HL-60/S4 treated with retinoic acid at 250 ng/mL for 4 days and 3 days (cell line): ENCODE data around the gene ZBTB12.
"Not testable (repeated sequence)": the region's sequence is repeated elsewhere in the genome, so short reads cannot be mapped to it uniquely, and the experiment has no call there.

Experiments used
- in situ Hi-C: fragments of 300-500 bp; cut with MboI; formaldehyde crosslinking; loops from 2 replicates; pipeline ENCODE4 v1.7.0; 2022; ENCODE audit warnings: low sequenced_read_pairs

Gene ZBTB12

GRCh38 chr6:31901953-31902643 is at the start of gene ZBTB12:
TSS of gene ZBTB12 (minus strand) at chr6:31902086. CDS start at chr6:31901305, 781 bp downstream.
- in situ Hi-C loops: no loop called here

- in situ Hi-C loops: no loop called here
Observed at GRCh38 chr6:31949926-31950548, 48.2 kb upstream of the ZBTB12 start.

GRCh38 chr6:31948753-31949413 is 47.0 kb upstream of the ZBTB12 start:
- in situ Hi-C loops: no loop called here

GRCh38 chr6:31948306-31948705 is 46.4 kb upstream of the ZBTB12 start:
- in situ Hi-C loops: no loop called here

GRCh38 chr6:31947864-31948263 is 46.0 kb upstream of the ZBTB12 start:
- in situ Hi-C loops: no loop called here

GRCh38 chr6:31947070-31947675 is 45.3 kb upstream of the ZBTB12 start:
- in situ Hi-C loops: no loop called here

GRCh38 chr6:31946370-31946885 is 44.5 kb upstream of the ZBTB12 start:
- in situ Hi-C loops: no loop called here

- in situ Hi-C loops: no loop called here
Observed at GRCh38 chr6:31945507-31946369, 43.9 kb upstream of the ZBTB12 start, which contains the start of gene CFB. TSS of gene CFB (plus strand) at chr6:31946095. CDS start at chr6:31946222, 127 bp downstream.

- in situ Hi-C loops: no loop called here
Observed at GRCh38 chr6:31945154-31945506, 43.2 kb upstream of the ZBTB12 start.

- in situ Hi-C loops: no loop called here
Observed at GRCh38 chr6:31943742-31944141, 41.9 kb upstream of the ZBTB12 start.

- in situ Hi-C loops: no loop called here
Observed at GRCh38 chr6:31940256-31940664, 38.4 kb upstream of the ZBTB12 start.

GRCh38 chr6:31935823-31936222 is 33.9 kb upstream of the ZBTB12 start:
- in situ Hi-C loops: no loop called here

GRCh38 chr6:31935021-31935420 is 33.1 kb upstream of the ZBTB12 start:
- in situ Hi-C loops: no loop called here

GRCh38 chr6:31933537-31933936 is 31.7 kb upstream of the ZBTB12 start:
- in situ Hi-C loops: no loop called here

GRCh38 chr6:31932137-31932536 is 30.3 kb upstream of the ZBTB12 start:
- in situ Hi-C loops: not testable (repeated sequence)

GRCh38 chr6:31930962-31931361 is 29.1 kb upstream of the ZBTB12 start:
- in situ Hi-C loops: no loop called here

GRCh38 chr6:31928672-31928939 is 26.7 kb upstream of the ZBTB12 start:
- in situ Hi-C loops: no loop called here

GRCh38 chr6:31927863-31928671 is 26.2 kb upstream of the ZBTB12 start:
- in situ Hi-C loops: no loop called here

- in situ Hi-C loops: no loop called here
Observed at GRCh38 chr6:31927242-31927862, 25.5 kb upstream of the ZBTB12 start, which contains the start of gene C2. TSS of gene C2 (plus strand) at chr6:31927717. CDS start at chr6:31927753, 36 bp downstream.
